Measurements from ENCODE around the gene ATP11A.
"Not testable (repeated sequence)": the region's sequence is repeated elsewhere in the genome, so short reads cannot be mapped to it uniquely, and the experiment has no call there.

ATP11A gene

GRCh38 chr13:112869202-112870050 is 179.6 kb downstream of the ATP11A start:
- no peak for DNase-seq

DNA sequence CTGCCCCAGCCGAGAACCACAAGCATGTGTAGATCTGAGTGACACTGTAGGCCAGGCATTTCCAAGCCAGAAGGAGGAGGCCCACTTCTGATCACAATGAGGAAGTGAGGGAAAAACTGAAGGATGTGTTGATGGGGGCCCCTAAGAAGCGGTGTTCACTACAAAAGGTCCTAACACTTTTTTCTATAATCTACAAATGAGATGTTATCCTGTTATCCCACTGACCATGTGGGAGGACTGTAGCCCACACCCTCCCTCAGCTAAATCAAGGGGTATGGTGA is 180.2 kb downstream of the ATP11A start:
- DNase-seq: no peak

DNA sequence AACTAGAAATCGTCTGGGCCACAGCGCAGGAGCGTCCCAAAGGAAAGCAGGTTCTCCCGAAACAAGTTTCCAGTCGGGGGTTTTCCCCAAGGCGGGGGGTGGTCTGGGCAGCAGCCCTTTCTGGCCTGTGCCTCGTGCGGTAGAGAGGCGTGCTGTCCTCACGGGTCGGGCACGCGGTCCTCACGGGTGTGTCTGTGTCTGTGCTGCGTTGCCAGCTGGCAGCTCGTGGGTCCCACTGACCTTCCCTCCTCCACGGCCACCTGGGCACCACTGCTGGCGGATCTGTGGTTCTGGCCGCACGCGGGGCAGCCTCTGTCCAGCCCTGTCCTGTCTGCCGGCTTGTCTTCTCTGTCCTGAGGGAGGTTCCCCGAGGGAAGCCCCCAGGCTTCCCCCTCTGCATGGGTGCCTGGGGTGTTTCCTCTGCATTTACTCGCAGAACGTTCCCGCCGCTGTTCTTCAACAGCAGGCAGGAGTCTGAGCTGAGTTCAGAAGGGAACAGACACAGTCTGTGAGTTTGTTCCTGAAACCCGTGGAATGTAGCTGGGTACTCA is 181.0 kb downstream of the ATP11A start:
- DNase-seq: no peak

GRCh38 chr13:112871742-112872141 is 181.9 kb downstream of the ATP11A start:
- no peak for DNase-seq

DNA sequence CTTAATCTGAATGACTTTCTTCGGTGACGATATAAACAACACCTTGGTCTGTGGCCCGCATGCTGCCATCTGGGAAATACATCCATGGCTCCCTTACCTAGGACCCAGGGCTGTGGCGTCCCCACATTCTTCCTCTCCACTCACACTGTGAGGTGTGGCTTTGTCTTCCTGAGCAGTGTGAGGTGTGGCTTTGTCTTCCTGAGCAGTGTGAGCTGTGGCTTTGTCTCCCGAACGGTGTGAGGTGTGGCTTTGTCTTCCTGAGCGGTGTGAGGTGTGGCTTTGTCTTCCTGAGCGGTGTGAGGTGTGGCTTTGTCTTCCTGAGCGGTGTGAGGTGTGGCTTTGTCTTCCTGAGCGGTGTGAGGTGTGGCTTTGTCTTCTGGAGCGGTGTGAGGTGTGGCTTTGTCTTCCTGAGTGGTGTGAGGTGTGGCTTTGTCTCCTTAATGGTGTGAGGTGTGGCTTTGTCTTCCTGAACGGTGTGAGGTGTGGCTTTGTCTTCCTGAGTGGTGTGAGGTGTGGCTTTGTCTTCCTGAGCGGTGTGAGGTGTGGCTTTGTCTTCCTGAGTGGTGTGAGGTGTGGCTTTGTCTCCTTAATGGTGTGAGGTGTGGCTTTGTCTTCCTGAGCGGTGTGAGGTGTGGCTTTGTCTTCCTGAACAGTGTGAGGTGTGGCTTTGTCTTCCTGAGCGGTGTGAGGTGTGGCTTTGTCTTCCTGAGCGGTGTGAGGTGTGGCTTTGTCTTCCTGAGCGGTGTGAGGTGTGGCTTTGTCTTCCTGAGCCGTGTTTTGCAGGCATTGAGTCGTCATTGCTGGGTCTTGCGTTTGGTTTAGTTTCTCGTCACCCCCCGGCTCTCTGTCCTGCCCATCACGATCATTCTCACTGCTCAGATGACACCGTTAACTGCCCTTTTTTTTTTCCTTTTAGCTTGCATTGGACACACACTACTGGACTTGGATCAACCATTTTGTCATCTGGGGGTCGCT is 183.1 kb downstream of the ATP11A start:
- DNase-seq: not testable (repeated sequence)

DNA sequence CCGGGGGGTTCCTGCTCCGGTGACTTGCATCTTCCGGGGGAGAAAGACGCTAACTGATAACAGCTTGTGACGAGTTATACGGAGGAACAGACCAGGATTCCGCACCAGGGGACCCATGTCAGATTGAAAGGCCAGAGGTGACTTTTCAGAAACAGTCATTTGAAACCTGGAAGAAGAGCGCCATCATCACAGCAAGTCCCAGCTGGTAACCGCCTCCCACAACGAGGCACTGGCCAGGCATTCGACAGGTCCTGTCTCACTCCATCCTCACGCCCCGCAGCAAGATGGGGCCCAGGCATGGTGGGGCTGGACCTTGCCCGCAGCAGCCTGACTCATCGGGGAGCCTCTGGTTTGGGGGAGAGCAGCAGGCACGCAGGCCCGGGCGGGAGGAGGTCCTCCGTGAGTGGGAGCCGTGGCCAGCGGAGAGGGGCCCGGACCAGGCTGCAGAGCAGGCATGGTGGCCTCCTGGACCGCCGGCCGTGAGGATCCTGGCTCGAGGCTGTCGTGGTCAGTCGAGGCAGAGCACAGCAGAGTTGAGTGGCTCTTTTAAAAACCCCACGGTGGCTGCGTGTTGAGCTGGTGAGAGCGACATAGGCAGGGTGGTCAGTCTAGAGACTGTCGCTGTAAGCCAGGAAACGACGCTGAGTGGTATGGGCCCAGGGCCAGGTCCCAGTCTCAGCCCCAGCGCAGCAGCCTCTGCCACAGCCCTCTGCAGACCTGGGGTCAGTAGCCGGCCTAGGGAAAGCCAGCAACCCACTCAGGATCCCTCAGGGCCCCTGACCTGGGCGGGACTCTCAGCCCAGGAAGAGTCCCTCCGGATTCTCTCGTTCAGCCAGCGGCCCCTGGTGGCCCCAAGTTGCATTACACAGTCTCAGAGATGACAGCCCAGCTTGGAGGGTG is 184.3 kb downstream of the ATP11A start:
- DNase-seq: peak; percentile 16 to 21

- no peak for DNase-seq
Measured at GRCh38 chr13:112874751-112875300, 185.0 kb downstream of the ATP11A start.

DNA sequence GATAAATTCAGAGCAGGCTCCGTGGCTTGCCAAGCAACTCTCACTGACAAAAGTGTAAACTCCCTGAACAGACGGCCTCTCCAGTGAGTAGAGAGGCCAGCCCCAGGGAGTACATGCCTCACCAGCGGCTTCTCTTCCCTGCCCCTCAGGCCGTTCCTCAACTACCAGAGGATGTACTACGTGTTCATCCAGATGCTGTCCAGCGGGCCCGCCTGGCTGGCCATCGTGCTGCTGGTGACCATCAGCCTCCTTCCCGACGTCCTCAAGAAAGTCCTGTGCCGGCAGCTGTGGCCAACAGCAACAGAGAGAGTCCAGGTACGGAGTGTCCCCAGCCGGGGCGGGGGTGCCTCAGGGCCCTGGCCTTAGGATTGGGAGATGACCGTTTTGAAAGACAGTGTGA is 185.8 kb downstream of the ATP11A start:
- no peak for DNase-seq

- DNase-seq: no peak
Measured at GRCh38 chr13:112876305-112877000, 186.6 kb downstream of the ATP11A start.

DNA sequence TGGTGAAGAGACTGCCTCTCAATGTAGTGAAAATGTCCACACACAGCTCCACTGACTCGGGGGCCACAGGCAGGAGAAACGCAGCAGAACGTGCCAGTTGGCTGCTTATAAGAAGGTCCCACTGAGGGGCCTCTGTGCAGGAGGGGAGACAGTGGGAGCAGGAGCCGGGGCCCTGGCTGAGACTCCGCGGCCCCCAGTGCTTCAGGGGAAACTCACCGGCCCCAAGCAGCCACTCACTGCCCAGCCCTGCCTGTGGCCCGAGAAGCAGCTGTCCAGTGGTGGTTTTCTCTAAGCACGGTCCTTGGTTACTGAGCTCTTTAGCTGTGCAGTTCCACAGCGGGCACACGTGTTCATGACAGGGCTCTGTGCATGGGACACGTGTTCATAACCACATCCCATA is 187.2 kb downstream of the ATP11A start:
- no peak for DNase-seq

GRCh38 chr13:112877539-112877938 is 187.7 kb downstream of the ATP11A start:
- DNase-seq: no peak

DNA sequence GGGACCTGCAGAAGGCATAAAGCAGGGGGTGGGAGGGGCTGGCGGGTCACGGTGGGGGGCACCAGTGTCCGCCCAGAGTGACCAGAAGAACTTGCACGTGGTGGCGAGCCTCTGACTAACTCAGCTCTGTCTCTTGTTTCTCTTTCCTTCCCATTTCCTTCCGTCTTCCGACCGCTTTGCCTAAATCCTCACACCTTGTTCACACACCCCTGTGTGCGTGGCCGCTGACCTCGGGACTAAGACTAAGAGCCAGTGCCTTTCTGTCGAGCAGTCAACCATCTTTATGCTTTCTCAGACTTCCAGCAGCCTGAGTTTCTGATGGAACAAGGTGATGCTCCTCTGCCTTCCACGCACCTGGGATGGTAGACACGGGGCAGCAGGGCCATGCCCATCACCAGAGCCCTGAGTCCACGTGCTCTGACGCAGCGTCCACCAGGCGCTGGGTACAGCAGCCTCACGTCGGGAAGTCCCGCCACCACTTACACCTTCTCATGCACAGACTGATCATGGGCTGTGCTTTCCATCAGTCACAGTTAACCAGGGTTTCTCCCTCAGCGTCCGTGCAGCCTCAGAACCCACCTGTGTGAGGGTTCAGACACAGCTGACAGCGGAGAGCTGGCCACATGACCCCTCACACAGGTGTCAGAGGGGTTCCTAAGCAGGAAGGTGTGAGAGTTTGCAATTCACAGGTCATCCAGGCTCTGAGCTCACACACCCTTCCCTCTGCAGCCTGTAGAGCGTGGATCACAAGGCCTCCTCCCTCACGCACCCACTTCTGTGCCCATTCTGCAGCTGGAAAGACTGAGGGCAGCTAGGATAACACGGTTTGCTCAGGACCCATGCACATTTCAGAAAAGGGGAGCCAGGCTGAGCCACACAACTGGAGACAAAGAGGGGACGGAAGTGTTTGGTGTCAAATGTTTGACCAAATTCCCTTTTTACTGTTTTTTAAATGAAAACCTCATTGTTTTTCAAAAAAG is 188.4 kb downstream of the ATP11A start:
- no peak for DNase-seq

DNA sequence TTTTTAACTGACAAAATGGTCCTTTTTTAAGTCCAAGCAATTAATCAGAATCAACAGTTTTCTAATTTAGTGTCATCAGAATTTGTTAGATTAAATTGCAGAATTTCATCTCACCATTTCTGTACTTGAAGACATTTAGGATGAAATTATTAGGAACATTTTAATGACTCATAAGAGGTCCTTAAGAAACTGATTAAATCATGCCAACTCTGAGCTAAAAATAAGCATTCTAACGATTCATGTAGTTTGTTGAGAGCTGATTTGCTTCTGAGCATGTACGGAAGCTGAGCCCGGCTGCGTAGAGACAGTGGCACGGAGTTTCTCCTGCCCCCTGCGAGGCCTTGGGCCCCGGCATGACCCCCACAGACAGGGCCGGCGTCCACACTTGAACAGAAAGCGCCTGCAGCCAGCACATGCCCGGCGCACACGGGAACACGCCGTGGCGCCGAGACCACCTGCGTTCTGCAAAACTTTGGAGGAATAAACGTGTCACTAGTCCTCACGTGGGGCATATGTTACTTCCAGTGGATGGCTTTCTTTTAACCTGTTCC is 189.5 kb downstream of the ATP11A start:
- DNase-seq: no peak

DNA sequence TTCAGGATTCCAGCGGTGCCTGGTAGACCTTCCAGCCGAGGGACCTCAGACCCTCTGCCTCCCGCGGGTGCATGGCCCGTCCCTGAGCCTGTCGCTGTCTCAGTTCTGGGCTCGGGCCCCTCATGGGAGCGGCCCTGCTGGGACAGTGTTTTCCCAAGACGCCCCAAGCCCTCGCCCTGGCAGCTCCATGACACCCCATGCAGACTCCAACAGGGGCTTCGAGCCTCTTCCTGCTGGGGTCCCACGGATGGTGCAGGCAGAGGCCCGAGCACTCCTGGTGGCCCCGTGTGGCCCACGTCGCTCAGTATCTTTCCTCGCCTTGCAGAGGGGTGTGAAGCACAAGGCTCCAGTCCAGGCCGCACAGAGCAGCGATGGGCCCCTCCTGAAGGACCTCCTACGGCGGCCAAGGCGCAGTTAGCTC is 190.4 kb downstream of the ATP11A start:
- no peak for DNase-seq

DNA sequence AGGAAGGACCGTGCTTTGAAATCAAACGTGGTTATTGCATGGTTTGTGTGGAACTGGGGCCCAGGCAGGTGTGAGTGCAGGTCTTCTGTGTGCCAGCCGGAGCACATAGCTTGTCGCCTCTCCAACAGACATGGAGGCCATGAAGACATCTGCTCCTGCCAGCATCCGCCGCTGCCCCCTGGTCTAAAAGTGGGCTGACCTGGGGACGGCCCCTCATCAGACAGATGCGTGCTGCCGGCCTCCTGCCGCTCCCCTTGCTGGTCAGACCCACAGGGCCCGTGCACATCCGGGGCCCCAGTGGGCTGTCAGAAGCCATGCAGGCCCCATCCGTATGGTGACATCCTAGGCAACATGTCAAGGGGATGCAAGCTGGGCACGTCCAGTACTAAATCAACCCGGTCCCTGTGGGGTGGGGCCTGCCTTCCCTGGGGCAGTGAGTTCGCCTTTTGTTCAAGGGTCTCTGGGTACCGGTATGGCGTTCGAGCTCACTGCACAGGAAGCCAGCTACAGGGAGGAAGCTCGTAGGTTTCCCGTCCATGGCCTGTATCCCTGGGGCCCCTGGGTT is 191.2 kb downstream of the ATP11A start:
- DNase-seq: no peak

- DNase-seq: no peak
Measured at GRCh38 chr13:112881656-112882554, 192.1 kb downstream of the ATP11A start.

GRCh38 chr13:112882555-112883024 is 192.8 kb downstream of the ATP11A start:
- no peak for DNase-seq

GRCh38 chr13:112883241-112883945 is 193.6 kb downstream of the ATP11A start:
- no peak for DNase-seq

Data from activated CD4-positive, alpha-beta T cell treated with anti-CD3 and anti-CD28 coated beads, Interleukin-2, amount 50 U/mL, for 4 hours (primary cell).